HG02938 (cell line): ENCODE data around the gene NEMF.
"Not testable (repeated sequence)": the region's sequence is repeated elsewhere in the genome, so short reads cannot be mapped to it uniquely, and the experiment has no call there.

Experiments
- ATAC-seq: cut with Tn5 transposase; IDR thresholded peaks from one replicate; pipeline ENCODE4 v1.9.1; 2021; ENCODE audit warnings: mild to moderate bottlenecking, moderate library complexity; ENCODE audit not compliant: unreplicated experiment

The NEMF gene

GRCh38 chr14:49755378-49755777 lies 97.2 kb downstream of the NEMF start:
- ATAC-seq, result no peak

- no peak for ATAC-seq
Observed at GRCh38 chr14:49754570-49755097, 98.0 kb downstream of the NEMF start.

GRCh38 chr14:49746476-49746875 lies 106.1 kb downstream of the NEMF start:
- ATAC-seq, result not testable (repeated sequence)

- ATAC-seq, result no peak
Observed at GRCh38 chr14:49745191-49745590, 107.4 kb downstream of the NEMF start.

- not testable (repeated sequence) for ATAC-seq
Observed at GRCh38 chr14:49735669-49736068, 116.9 kb downstream of the NEMF start.

GRCh38 chr14:49733836-49734235 lies 118.8 kb downstream of the NEMF start:
- ATAC-seq, result no peak

GRCh38 chr14:49732896-49733295 lies 119.7 kb downstream of the NEMF start:
- no peak for ATAC-seq
